Endothelial cell of umbilical vein (primary cell): ENCODE measurements around the gene GGTA1. TPM values are rescaled to one million over a fixed set of nuclear protein-coding genes. Genes with fewer than 3 reads are reported as not detected.

ENCODE experiments used
- BruUV-seq: library from RNA; stranded (reverse); fragments of 400-500 nt; replicated peaks from 2 replicates; lab custom pipeline; 2021; lab: Mats Ljungman, UMichigan
- CTCF ChIA-PET: fragments of 300-600, 350-600 bp; sonication (Branson Sonifier 250); formaldehyde crosslinking; loops from one replicate; lab custom pipeline; 2021; ENCODE audit warnings: antibody characterized with exemption, inconsistent platforms; lab: Charles Lee
- POLR2A ChIA-PET: fragments of 300-600, 350-600 bp; sonication (Branson Sonifier 250); formaldehyde crosslinking; loops from one replicate; lab custom pipeline; 2021; ENCODE audit warnings: antibody characterized with exemption, inconsistent platforms; lab: Charles Lee
- DNase-seq: peaks from one replicate; pipeline ENCODE4 v3.0.0-alpha.2; 2011; ENCODE audit warnings: low read depth, low spot score
- FAIRE-seq: peaks from 2 replicates; lab custom pipeline; 2011; peaks lifted over from hg19 to GRCh38; lab: Jason Lieb, UNC
- H2AFZ ChIP-seq: 2 replicates; pipeline ENCODE4 v1.6.0; 2012; ENCODE audit warnings: low read depth, low read length, control low read depth, inconsistent platforms
- H3K27ac ChIP-seq: 2 replicates; pipeline ENCODE4 v1.5.1; 2011; ENCODE audit warnings: low read depth, mild to moderate bottlenecking, control low read depth, low read length, moderate library complexity; ENCODE audit not compliant: insufficient read depth
- H3K27me3 ChIP-seq, 2 experiments: 2 replicates each; pipeline versions ENCODE4 v1.6.0 to v1.6.1; 2011; ENCODE audit warnings: low read length in 2 of 2, mixed read lengths in 1 of 2; ENCODE audit not compliant: control insufficient read depth in 2 of 2, insufficient read depth in 2 of 2
- H3K36me3 ChIP-seq, 2 experiments: 2 replicates in 1 of 2; 3 replicates in 1 of 2; pipeline ENCODE4 v1.5.1; 2011; ENCODE audit warnings: low read length in 2 of 2, mild to moderate bottlenecking in 1 of 2, moderate library complexity in 1 of 2; ENCODE audit not compliant: control insufficient read depth in 2 of 2, insufficient read depth in 2 of 2; ENCODE audit errors: extremely low read depth in 1 of 2
- H3K4me1 ChIP-seq: 3 replicates; pipeline ENCODE4 v1.5.1; 2011; ENCODE audit warnings: mild to moderate bottlenecking, low read length; ENCODE audit not compliant: control insufficient read depth, insufficient read depth; ENCODE audit errors: extremely low read depth
- H3K4me2 ChIP-seq: 2 replicates; pipeline ENCODE4 v1.6.1; 2011; ENCODE audit warnings: low read length, control low read depth, mixed read lengths; ENCODE audit not compliant: insufficient read depth
- H3K4me3 ChIP-seq, 3 experiments: fragments of 200-600 bp in 1 of 3; sonication (generic), shearing (Covaris generic) in 1 of 3; replicated peaks in 1 of 3; 2 replicates each; pipeline ENCODE4 v1.5.1; 2011 to 2016; ENCODE audit warnings: control low read depth in 3 of 3, low read length in 3 of 3, mild to moderate bottlenecking in 2 of 3, inconsistent platforms in 1 of 3, low read depth in 1 of 3, moderate library complexity in 1 of 3; ENCODE audit not compliant: insufficient read depth in 1 of 3
- H3K79me2 ChIP-seq: 2 replicates; pipeline ENCODE4 v1.6.0; 2012; ENCODE audit warnings: low read length, inconsistent platforms; ENCODE audit not compliant: control insufficient read depth, insufficient read depth
- H3K9ac ChIP-seq: replicated peaks from 2 replicates; pipeline ENCODE3; 2011; ENCODE audit warnings: low read length, control low read depth; ENCODE audit not compliant: insufficient read depth; ENCODE audit errors: extremely low read depth
- H3K9me1 ChIP-seq: replicated peaks from 3 replicates; pipeline ENCODE4 v1.6.0; 2011; ENCODE audit warnings: mild to moderate bottlenecking, low read length; ENCODE audit not compliant: control insufficient read depth, insufficient read depth; ENCODE audit errors: extremely low read depth
- H3K9me3 ChIP-seq: replicated peaks from 2 replicates; pipeline ENCODE4 v1.5.1; 2012; ENCODE audit warnings: low read length, inconsistent platforms; ENCODE audit not compliant: control insufficient read depth, insufficient read depth
- H4K20me1 ChIP-seq: replicated peaks from 2 replicates; pipeline ENCODE3; 2011; ENCODE audit warnings: mild to moderate bottlenecking, low read length; ENCODE audit not compliant: control insufficient read depth, insufficient read depth; ENCODE audit errors: extremely low read depth
- CTCF ChIP-seq, 2 donors: IDR thresholded peaks; 1 replicate in 1 of 2; 2 replicates in 1 of 2; pipeline ENCODE4 v1.5.1; 2011; ENCODE audit warnings: low read length in 2 of 2, mild to moderate bottlenecking in 2 of 2, moderate library complexity in 2 of 2, control low read depth in 1 of 2, inconsistent platforms in 1 of 2, low read depth in 1 of 2; ENCODE audit not compliant: insufficient read depth in 1 of 2; ENCODE audit errors: extremely low read depth in 1 of 2
- EZH2 ChIP-seq: IDR thresholded peaks from 2 replicates; pipeline ENCODE4 v1.6.1; 2012; ENCODE audit warnings: borderline replicate concordance, low read depth, mild to moderate bottlenecking, moderate library complexity, low read length, inconsistent platforms; ENCODE audit not compliant: severe bottlenecking
- FOS ChIP-seq: IDR thresholded peaks from 2 replicates; pipeline ENCODE4 v1.6.1; 2011; ENCODE audit warnings: mild to moderate bottlenecking, low read length, moderate library complexity, borderline replicate concordance; ENCODE audit not compliant: insufficient read depth
- GATA2 ChIP-seq: IDR thresholded peaks from 2 replicates; pipeline ENCODE4 v1.7.0; 2011; ENCODE audit warnings: low read depth, mild to moderate bottlenecking, moderate library complexity, mixed read lengths, low read length; ENCODE audit not compliant: insufficient read length, insufficient read depth
- JUN ChIP-seq: IDR thresholded peaks from 2 replicates; pipeline ENCODE4 v1.6.1; 2011; ENCODE audit warnings: borderline replicate concordance, low read depth; ENCODE audit not compliant: insufficient read length, insufficient read depth
- MAX ChIP-seq: IDR thresholded peaks from 2 replicates; pipeline ENCODE4 v1.6.1; 2011; ENCODE audit not compliant: insufficient read depth, insufficient read length
- MYC ChIP-seq: IDR thresholded peaks from one replicate; pipeline ENCODE4 v1.6.1; 2011; ENCODE audit warnings: mild to moderate bottlenecking, low read depth, low read length
- POLR2A ChIP-seq: IDR thresholded peaks from 2 replicates; pipeline ENCODE4 v1.6.1; 2012; ENCODE audit warnings: low read depth, mild to moderate bottlenecking, control low read depth, low read length
- POLR2AphosphoS5 ChIP-seq: IDR thresholded peaks from 2 replicates; pipeline ENCODE4 v1.6.1; 2012; ENCODE audit warnings: low read depth, mild to moderate bottlenecking, control low read depth, low read length, moderate library complexity; ENCODE audit not compliant: insufficient read depth
- dilution Hi-C: fragments of 300-500 bp; cut with MboI; formaldehyde crosslinking; loops from one replicate; pipeline ENCODE4 v1.15.0; 2019; ENCODE audit warnings: low sequenced_read_pairs; ENCODE audit not compliant: extremely low pct_ligation_motif_present
- intact Hi-C: fragments of 100-400 bp; cut with micrococcal nuclease; formaldehyde crosslinking; loops from one replicate; pipeline ENCODE4 v1.10.0; 2022
- polyA plus RNA-seq, 4 experiments: library from polyadenylated mRNA; depleted of rRNA in 3 of 4; stranded (reverse) in 3 of 4; unstranded in 1 of 4; fragments of >200 nt; gene quantifications; 2 replicates each; pipeline versions ENCODE4 v1.2.1 to v1.2.3, GENCODE V29; 2011 to 2012; ENCODE audit warnings: missing spikeins in 1 of 4
- total RNA-seq: library from RNA; stranded (reverse); gene quantifications from 2 replicates; pipeline ENCODE4 v1.2.3, GENCODE V29; 2021

GGTA1 gene
- total and polyA plus RNA-seq, 2 donors (not counting 3 experiments of a cell fraction or from before 2014, with no cell fraction given): not detected

GRCh38 chr9:121476156-121476555, 23.5 kb downstream of the GGTA1 start:
- Histone ChIP-seq H2AFZ (no peak overlapping the region), H3K4me3 (no peak overlapping the region), H3K36me3 (no peaks in the 10 kb centered on the region), H3K4me2 (no peak overlapping the region), H3K4me1 (peaks cover 6% of the 10 kb centered on the region), H3K27me3 (peaks cover 18 to 36% of the 10 kb centered on the region in 2 experiments), H3K79me2 (no peaks in the 10 kb centered on the region), H3K9me1 (no peaks in the 10 kb centered on the region), H3K27ac (no peak overlapping the region), H4K20me1 (no peaks in the 10 kb centered on the region), H3K9me3 (no peaks in the 10 kb centered on the region), H3K9ac (no peak overlapping the region)
- ChIA-PET CTCF (interaction anchor here (1.4 to 1.9 kb wide), 2 partner anchors 14 to 22 kb away, joined by 4 to 6 read pairs; no protein-coding TSS in a partner anchor), POLR2A (no interaction called here)
- dilution Hi-C loops: no loop called here
- BruUV-seq: no TSS peak
- no peak for FAIRE-seq
- intact Hi-C loops: no loop called here
- no peak for TF ChIP-seq MAX
- TF ChIP-seq POLR2A: no peak
- no peak for TF ChIP-seq JUN
- TF ChIP-seq CTCF (IDR thresholded peaks at IDR 0.05; ENCODE audit: extremely low read depth in 1 of 2, insufficient read depth in 1 of 2, low read depth in 1 of 2, low read length in 2 of 2): no peak
- no peak for TF ChIP-seq FOS
- no peak for TF ChIP-seq MYC
- TF ChIP-seq POLR2AphosphoS5: no peak
- no peak for TF ChIP-seq EZH2
- TF ChIP-seq GATA2: no peak
- DNase-seq: no peak
